HepG2 (cell line): ENCODE results near the gene PKDREJ. TPM values are rescaled to one million over a fixed set of nuclear protein-coding genes. Genes with fewer than 3 reads are reported as not detected.

ENCODE experiments used
- AGO1 ChIP-seq: fragments of 200-400 bp; formaldehyde crosslinking; IDR thresholded peaks from 2 replicates; pipeline ENCODE4 v1.6.1; 2017; ENCODE audit warnings: mild to moderate bottlenecking, low read depth, low read length, moderate library complexity; ENCODE audit not compliant: poor library complexity, severe bottlenecking
- CCDC6 ChIP-seq: sonication (generic); formaldehyde crosslinking; IDR thresholded peaks from 2 replicates; pipeline ENCODE4 v1.8.1; 2022; ENCODE audit warnings: mild to moderate bottlenecking, missing genetic modification reagents, moderate library complexity
- EED ChIP-seq: sonication (generic); formaldehyde crosslinking; IDR thresholded peaks from 2 replicates; pipeline ENCODE4 v1.5.0; 2020; ENCODE audit warnings: mild to moderate bottlenecking, missing genetic modification reagents
- HOXA5 ChIP-seq: sonication (generic); formaldehyde crosslinking; IDR thresholded peaks from 2 replicates; pipeline ENCODE4 v1.4.0; 2020; ENCODE audit warnings: missing genetic modification reagents
- IRX3 ChIP-seq: sonication (generic); formaldehyde crosslinking; IDR thresholded peaks from 2 replicates; pipeline ENCODE4 v1.8.1; 2023; ENCODE audit warnings: mild to moderate bottlenecking, low read depth, missing genetic modification reagents, borderline replicate concordance
- KMT2A ChIP-seq: sonication (generic); formaldehyde crosslinking; IDR thresholded peaks from 2 replicates; pipeline ENCODE4 v1.4.0; 2020; ENCODE audit warnings: missing genetic modification reagents
- RAD21 ChIP-seq: fragments of 450-650 bp; formaldehyde crosslinking; IDR thresholded peaks from 2 replicates; pipeline ENCODE4 v1.5.0; 2020; ENCODE audit warnings: mild to moderate bottlenecking
- SMAD9 ChIP-seq: sonication (generic); formaldehyde crosslinking; IDR thresholded peaks from 2 replicates; pipeline ENCODE4 v1.5.1; 2020; ENCODE audit warnings: mild to moderate bottlenecking, missing genetic modification reagents
- STAT5B ChIP-seq: sonication (generic); formaldehyde crosslinking; IDR thresholded peaks from 2 replicates; pipeline ENCODE4 v1.4.0; 2020; ENCODE audit warnings: missing genetic modification reagents
- ZBTB42 ChIP-seq: sonication (generic); formaldehyde crosslinking; IDR thresholded peaks from 2 replicates; pipeline ENCODE4 v1.5.0; 2020; ENCODE audit warnings: mild to moderate bottlenecking, missing genetic modification reagents
- ZBTB7A ChIP-seq: sonication (generic); formaldehyde crosslinking; IDR thresholded peaks from 2 replicates; pipeline ENCODE4 v1.8.0; 2022; ENCODE audit warnings: mild to moderate bottlenecking, missing genetic modification reagents
- ZNF430 ChIP-seq: sonication (generic); formaldehyde crosslinking; IDR thresholded peaks from 2 replicates; pipeline ENCODE4 v1.9.0; 2021; ENCODE audit warnings: mild to moderate bottlenecking, missing genetic modification reagents
- ZNF713 ChIP-seq: sonication (generic); formaldehyde crosslinking; IDR thresholded peaks from 2 replicates; pipeline ENCODE4 v1.4.0; 2020; ENCODE audit warnings: mild to moderate bottlenecking, missing genetic modification reagents
- polyA plus RNA-seq, 8 experiments: library from polyadenylated mRNA; depleted of rRNA in 3 of 8; stranded (reverse) in 7 of 8; unstranded in 1 of 8; fragments of >200 nt; fragmentation: Illumina TruSeq in 4 of 8; extraction: Trizol in 4 of 8; gene quantifications; 2 replicates each; pipeline versions ENCODE4 v1.2.1 to v1.2.3, GENCODE V29; 2011 to 2016; ENCODE audit warnings: low read depth in 4 of 8, missing spikeins in 1 of 8, mixed read lengths in 1 of 8; ENCODE audit not compliant: insufficient read depth in 1 of 8
- total RNA-seq, 5 experiments: library from RNA; depleted of rRNA; stranded (reverse); fragments of >200 nt; fragmentation: Illumina TruSeq; extraction: Trizol; gene quantifications; 2 replicates each; pipeline ENCODE4 v1.2.3, GENCODE V29; 2016; ENCODE audit warnings: low read depth in 1 of 5
- TF ChIP-seq, protein P1 (sequence below): IDR thresholded peaks from 2 replicates; pipeline ENCODE4 v1.6.1; 2016; ENCODE audit warnings: low read depth, missing genetic modification reagents, missing compliant biosample characterization
- TF ChIP-seq, protein P2 (sequence below): sonication (generic); formaldehyde crosslinking; IDR thresholded peaks from 2 replicates; pipeline ENCODE4 v1.4.0; 2020; ENCODE audit warnings: low read depth, missing genetic modification reagents
- TF ChIP-seq, protein P3 (sequence below), 2 experiments: IDR thresholded peaks; 2 replicates each; pipeline ENCODE4 v1.6.1; 2011 to 2012; ENCODE audit warnings: low read length in 2 of 2, borderline replicate concordance in 1 of 2, low read depth in 1 of 2, mild to moderate bottlenecking in 1 of 2, moderate library complexity in 1 of 2

PKDREJ gene
- total and polyA plus RNA-seq, 2 of the 13 experiments (the other 11 are each of a cell fraction or from before 2014, with no cell fraction given), result not detected

DNA sequence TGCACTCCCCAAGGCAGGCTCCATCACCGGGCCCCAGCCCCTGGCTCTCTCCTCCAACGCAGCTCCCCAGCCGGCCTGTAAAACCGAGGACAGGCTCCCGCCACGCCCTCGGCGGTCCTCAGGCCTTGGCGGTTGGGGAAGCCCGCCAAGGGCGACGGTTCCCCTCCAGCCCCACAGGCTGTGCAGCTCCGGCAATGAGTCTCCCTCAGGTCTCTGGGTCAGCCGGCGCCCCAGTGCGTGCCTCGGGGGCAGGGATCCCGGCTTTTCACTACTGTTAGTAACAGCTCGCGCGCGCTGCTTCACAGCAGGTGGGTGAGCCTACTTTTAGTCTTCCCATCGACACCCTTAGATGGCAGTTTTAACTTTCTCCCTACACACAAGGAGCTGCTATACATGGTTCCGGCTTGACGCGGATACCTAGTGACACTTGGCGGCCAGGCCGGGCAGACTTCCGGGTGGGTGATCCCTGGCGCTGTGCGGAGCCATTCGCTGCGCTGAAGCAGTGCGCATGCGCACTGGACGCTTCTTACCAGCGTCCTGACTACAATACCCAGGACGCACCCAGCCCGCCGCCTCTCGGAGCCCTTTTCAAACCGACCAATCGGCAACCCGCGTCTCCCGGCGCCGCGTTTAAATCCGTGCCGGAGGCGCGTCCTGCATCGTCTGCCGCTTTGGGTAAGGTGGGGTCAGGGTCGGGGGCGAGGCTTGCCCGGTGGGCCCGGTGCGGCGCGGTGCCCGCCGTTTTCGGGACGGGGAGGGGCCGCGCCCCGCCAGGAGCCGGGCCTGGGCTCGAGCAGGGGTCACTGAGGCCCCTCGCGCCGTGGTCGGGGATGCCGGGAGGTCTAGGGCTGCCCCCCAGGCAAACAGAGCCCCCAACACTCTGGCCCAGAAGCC is 33.4 kb upstream of the PKDREJ start, which contains the start of gene GTSE1 (continued):
- TF ChIP-seq, protein P1, sequence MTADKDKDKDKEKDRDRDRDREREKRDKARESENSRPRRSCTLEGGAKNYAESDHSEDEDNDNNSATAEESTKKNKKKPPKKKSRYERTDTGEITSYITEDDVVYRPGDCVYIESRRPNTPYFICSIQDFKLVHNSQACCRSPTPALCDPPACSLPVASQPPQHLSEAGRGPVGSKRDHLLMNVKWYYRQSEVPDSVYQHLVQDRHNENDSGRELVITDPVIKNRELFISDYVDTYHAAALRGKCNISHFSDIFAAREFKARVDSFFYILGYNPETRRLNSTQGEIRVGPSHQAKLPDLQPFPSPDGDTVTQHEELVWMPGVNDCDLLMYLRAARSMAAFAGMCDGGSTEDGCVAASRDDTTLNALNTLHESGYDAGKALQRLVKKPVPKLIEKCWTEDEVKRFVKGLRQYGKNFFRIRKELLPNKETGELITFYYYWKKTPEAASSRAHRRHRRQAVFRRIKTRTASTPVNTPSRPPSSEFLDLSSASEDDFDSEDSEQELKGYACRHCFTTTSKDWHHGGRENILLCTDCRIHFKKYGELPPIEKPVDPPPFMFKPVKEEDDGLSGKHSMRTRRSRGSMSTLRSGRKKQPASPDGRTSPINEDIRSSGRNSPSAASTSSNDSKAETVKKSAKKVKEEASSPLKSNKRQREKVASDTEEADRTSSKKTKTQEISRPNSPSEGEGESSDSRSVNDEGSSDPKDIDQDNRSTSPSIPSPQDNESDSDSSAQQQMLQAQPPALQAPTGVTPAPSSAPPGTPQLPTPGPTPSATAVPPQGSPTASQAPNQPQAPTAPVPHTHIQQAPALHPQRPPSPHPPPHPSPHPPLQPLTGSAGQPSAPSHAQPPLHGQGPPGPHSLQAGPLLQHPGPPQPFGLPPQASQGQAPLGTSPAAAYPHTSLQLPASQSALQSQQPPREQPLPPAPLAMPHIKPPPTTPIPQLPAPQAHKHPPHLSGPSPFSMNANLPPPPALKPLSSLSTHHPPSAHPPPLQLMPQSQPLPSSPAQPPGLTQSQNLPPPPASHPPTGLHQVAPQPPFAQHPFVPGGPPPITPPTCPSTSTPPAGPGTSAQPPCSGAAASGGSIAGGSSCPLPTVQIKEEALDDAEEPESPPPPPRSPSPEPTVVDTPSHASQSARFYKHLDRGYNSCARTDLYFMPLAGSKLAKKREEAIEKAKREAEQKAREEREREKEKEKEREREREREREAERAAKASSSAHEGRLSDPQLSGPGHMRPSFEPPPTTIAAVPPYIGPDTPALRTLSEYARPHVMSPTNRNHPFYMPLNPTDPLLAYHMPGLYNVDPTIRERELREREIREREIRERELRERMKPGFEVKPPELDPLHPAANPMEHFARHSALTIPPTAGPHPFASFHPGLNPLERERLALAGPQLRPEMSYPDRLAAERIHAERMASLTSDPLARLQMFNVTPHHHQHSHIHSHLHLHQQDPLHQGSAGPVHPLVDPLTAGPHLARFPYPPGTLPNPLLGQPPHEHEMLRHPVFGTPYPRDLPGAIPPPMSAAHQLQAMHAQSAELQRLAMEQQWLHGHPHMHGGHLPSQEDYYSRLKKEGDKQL, result no peak
- TF ChIP-seq RAD21 (CRISPR knock-in tag), result peak; percentile 56
- TF ChIP-seq ZNF713 (CRISPR knock-in tag), result no peak
- peak; percentile 44; the same call in 1 of the 2 replicates for TF ChIP-seq KMT2A
- no peak; the same call in 1 of the 2 replicates for TF ChIP-seq HOXA5 (CRISPR knock-in tag)
- no peak for TF ChIP-seq SMAD9 (CRISPR knock-in tag)
- TF ChIP-seq EED (CRISPR knock-in tag), result no peak
- TF ChIP-seq IRX3 (CRISPR knock-in tag), result peak; percentile 97
- peak; percentile 100 for TF ChIP-seq CCDC6 (CRISPR knock-in tag)
- TF ChIP-seq ZBTB42, result 0 out of 2 replicates have a peak, but pooled peaks have one; percentile 39
- TF ChIP-seq, protein P2, sequence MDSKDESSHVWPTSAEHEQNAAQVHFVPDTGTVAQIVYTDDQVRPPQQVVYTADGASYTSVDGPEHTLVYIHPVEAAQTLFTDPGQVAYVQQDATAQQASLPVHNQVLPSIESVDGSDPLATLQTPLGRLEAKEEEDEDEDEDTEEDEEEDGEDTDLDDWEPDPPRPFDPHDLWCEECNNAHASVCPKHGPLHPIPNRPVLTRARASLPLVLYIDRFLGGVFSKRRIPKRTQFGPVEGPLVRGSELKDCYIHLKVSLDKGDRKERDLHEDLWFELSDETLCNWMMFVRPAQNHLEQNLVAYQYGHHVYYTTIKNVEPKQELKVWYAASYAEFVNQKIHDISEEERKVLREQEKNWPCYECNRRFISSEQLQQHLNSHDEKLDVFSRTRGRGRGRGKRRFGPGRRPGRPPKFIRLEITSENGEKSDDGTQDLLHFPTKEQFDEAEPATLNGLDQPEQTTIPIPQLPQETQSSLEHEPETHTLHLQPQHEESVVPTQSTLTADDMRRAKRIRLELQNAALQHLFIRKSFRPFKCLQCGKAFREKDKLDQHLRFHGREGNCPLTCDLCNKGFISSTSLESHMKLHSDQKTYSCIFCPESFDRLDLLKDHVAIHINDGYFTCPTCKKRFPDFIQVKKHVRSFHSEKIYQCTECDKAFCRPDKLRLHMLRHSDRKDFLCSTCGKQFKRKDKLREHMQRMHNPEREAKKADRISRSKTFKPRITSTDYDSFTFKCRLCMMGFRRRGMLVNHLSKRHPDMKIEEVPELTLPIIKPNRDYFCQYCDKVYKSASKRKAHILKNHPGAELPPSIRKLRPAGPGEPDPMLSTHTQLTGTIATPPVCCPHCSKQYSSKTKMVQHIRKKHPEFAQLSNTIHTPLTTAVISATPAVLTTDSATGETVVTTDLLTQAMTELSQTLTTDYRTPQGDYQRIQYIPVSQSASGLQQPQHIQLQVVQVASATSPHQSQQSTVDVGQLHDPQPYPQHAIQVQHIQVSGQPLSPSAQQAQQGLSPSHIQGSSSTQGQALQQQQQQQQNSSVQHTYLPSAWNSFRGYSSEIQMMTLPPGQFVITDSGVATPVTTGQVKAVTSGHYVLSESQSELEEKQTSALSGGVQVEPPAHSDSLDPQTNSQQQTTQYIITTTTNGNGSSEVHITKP, result no peak; the same call in 1 of the 2 replicates
- TF ChIP-seq ZBTB7A (CRISPR knock-in tag), result peak; percentile 42; the same call in 1 of the 2 replicates
- no peak for TF ChIP-seq STAT5B (CRISPR knock-in tag)
- TF ChIP-seq, protein P3, sequence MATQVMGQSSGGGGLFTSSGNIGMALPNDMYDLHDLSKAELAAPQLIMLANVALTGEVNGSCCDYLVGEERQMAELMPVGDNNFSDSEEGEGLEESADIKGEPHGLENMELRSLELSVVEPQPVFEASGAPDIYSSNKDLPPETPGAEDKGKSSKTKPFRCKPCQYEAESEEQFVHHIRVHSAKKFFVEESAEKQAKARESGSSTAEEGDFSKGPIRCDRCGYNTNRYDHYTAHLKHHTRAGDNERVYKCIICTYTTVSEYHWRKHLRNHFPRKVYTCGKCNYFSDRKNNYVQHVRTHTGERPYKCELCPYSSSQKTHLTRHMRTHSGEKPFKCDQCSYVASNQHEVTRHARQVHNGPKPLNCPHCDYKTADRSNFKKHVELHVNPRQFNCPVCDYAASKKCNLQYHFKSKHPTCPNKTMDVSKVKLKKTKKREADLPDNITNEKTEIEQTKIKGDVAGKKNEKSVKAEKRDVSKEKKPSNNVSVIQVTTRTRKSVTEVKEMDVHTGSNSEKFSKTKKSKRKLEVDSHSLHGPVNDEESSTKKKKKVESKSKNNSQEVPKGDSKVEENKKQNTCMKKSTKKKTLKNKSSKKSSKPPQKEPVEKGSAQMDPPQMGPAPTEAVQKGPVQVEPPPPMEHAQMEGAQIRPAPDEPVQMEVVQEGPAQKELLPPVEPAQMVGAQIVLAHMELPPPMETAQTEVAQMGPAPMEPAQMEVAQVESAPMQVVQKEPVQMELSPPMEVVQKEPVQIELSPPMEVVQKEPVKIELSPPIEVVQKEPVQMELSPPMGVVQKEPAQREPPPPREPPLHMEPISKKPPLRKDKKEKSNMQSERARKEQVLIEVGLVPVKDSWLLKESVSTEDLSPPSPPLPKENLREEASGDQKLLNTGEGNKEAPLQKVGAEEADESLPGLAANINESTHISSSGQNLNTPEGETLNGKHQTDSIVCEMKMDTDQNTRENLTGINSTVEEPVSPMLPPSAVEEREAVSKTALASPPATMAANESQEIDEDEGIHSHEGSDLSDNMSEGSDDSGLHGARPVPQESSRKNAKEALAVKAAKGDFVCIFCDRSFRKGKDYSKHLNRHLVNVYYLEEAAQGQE (IDR thresholded peaks at IDR 0.05; ENCODE audit: borderline replicate concordance in 1 of 2, low read depth in 1 of 2, low read length in 2 of 2), result no peak
- peak; percentile 88 for TF ChIP-seq AGO1
- peak; percentile 69 for TF ChIP-seq ZNF430 (CRISPR knock-in tag)
